Measurements from ENCODE around the gene IFITM1.
"Not testable (repeated sequence)": the region's sequence is repeated elsewhere in the genome, so short reads cannot be mapped to it uniquely, and the experiment has no call there.

The IFITM1 gene

DNA sequence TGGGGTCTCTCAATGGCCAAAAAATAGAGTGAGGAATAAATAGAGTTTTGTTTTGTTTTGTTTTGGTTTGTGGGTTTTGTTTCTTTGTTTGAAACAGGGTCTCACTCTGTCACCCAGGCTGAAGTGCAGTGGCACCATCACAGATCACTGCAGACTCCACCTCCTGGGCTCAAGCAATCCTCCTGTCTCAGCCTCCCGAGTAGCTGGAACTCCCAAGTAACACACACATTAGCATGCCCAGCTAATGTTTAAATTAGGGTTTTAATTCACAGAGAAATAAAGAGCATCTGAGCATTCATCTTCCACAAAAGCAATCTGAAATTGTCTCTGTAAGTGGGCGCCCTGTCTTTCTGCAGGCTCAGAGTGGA is 16.0 kb downstream of the IFITM1 start:
- Histone ChIP-seq H3K9me3 (no peaks in the 10 kb centered on the region), H3K4me1 (peaks cover 8 to 28% (median 21%) of the 10 kb centered on the region in 4 donors), H3K36me3 (no peaks in the 10 kb centered on the region), H3K4me3 (no peak overlapping the region), H3K27ac (no peak overlapping the region), H3K27me3 (no peaks in the 10 kb centered on the region)
- intact Hi-C loops (cut with DNase I; ENCODE audit: low total_unique reads): no loop called here
- TF ChIP-seq, protein P1, sequence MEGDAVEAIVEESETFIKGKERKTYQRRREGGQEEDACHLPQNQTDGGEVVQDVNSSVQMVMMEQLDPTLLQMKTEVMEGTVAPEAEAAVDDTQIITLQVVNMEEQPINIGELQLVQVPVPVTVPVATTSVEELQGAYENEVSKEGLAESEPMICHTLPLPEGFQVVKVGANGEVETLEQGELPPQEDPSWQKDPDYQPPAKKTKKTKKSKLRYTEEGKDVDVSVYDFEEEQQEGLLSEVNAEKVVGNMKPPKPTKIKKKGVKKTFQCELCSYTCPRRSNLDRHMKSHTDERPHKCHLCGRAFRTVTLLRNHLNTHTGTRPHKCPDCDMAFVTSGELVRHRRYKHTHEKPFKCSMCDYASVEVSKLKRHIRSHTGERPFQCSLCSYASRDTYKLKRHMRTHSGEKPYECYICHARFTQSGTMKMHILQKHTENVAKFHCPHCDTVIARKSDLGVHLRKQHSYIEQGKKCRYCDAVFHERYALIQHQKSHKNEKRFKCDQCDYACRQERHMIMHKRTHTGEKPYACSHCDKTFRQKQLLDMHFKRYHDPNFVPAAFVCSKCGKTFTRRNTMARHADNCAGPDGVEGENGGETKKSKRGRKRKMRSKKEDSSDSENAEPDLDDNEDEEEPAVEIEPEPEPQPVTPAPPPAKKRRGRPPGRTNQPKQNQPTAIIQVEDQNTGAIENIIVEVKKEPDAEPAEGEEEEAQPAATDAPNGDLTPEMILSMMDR (IDR thresholded peaks at IDR 0.05): no peak
- peak in 1 of 2 donors; percentile 2 for DNase-seq

DNA sequence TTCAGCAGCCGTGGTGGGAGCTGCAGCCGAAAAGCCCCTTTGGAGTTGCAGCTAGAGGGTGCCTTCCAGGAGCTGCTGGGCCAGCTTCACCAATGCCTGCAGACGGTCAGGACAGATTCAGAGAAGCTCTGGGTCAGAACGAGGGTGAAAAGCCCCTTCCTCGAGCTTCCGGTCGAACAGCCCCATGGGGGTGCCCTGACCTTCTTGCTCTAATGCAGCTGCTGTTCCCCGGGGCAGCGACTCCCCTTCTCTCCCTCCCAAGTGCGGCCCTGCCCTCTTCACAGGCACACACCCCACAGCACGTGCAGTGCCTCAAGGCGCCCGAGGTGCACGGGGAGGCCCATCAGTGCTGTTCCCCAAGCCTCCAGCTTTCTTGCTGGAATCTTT is 16.5 kb downstream of the IFITM1 start:
- peak in 1 of 2 donors; percentile 56 for DNase-seq
- H3K27ac ChIP-seq: no peak overlapping the region
- no peaks in the 10 kb centered on the region for H3K27me3 ChIP-seq
- peaks cover 8 to 27% (median 21%) of the 10 kb centered on the region in 4 donors for H3K4me1 ChIP-seq
- no peaks in the 10 kb centered on the region for H3K9me3 ChIP-seq
- TF ChIP-seq, protein P1 (IDR thresholded peaks at IDR 0.05): no peak
- intact Hi-C loops (cut with DNase I; ENCODE audit: low total_unique reads): no loop called here
- no peaks in the 10 kb centered on the region for H3K36me3 ChIP-seq
- no peak overlapping the region for H3K4me3 ChIP-seq

DNA sequence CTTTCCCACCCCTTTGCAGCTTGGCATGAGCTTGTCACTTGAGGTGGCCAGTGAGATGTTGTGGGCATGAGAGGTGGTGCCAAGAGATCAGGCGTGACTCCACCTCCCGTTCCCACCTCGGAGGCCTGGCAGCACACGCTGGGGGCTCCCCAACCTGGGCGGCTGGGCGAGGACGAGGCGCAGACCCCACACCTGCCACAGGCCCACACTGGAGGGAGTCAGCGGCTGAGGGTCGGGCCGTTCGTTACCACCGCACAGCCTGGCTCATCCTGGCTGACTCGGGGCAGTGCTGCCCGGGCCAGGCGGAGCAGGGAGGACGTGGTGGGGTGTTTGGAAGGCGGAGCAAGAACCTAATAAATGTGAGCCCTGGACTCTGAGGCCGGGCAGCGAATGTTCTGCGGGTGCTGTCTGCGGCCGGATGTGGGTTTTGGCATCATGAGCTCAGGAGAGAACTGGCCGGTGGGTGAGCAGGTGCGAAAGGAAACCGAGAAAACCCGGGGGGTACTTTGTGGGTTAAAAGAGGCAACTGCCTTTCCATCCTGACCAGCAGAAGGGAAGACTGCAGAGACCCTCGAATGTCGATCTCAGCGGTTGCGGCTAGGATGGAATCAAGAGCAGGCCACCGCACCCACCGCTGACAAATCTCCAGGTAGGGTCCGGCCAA is 17.0 kb downstream of the IFITM1 start:
- no peaks in the 10 kb centered on the region for H3K36me3 ChIP-seq
- no peaks in the 10 kb centered on the region for H3K9me3 ChIP-seq
- TF ChIP-seq, protein P1 (IDR thresholded peaks at IDR 0.05): no peak
- no peaks in the 10 kb centered on the region for H3K27me3 ChIP-seq
- peaks cover 8 to 22% (median 17%) of the 10 kb centered on the region in 4 donors for H3K4me1 ChIP-seq
- no peak overlapping the region for H3K27ac ChIP-seq
- H3K4me3 ChIP-seq: no peak overlapping the region
- DNase-seq: peak in 1 of 2 donors; percentile 64
- intact Hi-C loops (cut with DNase I; ENCODE audit: low total_unique reads): no loop called here

DNA sequence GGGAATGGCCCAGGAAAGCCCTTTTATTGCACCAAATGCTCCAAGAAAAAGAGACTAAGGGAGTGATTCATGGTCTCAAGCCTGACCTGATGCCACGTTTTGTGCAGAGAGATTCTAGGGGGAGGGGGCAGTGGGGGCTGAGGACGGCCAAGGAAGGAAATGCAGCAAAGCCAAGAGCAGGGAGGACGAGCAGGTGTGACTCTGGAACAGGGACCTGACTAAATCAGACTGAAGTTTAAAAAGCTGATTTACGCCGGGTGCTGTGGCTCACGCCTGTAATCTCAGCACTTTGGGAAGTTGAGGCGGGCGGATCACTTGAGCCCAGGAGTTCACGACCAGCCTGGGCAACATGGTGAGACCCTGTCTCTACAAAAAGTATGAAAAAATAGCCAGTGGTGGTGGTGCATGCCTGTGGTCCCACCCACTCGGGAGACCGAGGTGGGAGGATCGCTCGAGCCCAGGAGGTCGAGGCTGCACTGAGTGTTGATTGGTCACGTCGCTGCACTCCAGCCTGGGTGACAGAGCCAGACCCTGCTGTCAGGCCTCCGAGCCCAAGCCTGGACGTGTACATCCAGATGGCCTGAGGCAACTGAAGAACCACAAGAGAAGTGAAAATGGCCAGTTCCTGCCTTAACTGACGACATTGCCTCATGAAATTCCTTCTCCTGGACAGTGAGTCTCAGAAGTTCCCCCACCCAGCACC is 17.7 kb downstream of the IFITM1 start:
- H3K27ac ChIP-seq: no peak overlapping the region
- H3K4me1 ChIP-seq: peaks cover 8 to 15% (median 12%) of the 10 kb centered on the region in 4 donors
- H3K9me3 ChIP-seq: no peaks in the 10 kb centered on the region
- DNase-seq: peak in 1 of 2 donors; percentile 49
- intact Hi-C loops (cut with DNase I; ENCODE audit: low total_unique reads): no loop called here
- H3K36me3 ChIP-seq: no peaks in the 10 kb centered on the region
- H3K4me3 ChIP-seq: no peak overlapping the region
- no peaks in the 10 kb centered on the region for H3K27me3 ChIP-seq
- TF ChIP-seq, protein P1 (IDR thresholded peaks at IDR 0.05): no peak

DNA sequence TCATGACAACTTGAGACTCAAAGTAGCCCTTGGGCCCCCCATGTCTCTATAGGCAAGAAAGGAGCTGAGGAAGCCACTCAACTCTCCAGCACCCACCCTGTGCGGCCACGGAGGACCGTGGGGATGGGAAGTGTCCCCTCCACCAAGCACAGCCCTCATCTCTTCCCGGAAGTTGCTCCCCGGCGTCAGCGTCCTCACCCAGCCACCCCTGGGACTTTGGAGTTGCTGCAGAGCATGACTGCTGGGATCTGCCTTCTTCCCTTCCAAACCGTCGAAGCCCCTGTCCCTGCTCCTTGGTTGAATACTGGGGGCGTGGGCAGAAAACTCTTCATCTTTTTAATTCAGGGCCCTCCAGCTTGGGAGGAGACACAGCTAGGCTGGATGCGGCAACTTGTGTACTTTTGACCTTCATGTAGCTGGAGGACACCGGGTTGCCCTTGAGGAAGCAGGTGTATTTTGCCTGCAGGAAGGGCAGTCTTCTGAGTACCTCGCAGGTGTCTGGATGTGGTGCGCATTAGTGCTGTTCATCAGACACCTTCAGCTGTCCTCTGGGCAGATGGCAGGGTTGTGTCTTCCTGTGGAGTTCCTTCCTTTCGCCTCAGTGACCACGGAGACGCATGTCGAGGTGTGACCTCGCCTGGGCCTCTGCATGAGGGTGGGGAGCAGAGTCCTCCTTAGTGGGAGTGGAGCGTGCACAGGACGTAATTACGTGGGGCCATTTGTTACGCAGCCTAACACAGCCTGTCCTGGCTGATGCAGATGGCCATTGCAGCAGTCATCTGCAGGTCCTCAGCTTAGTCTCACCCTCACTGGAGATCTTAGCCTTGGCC is 19.0 kb downstream of the IFITM1 start:
- no peak overlapping the region for H3K27ac ChIP-seq
- H3K4me1 ChIP-seq: peaks cover 0 to 8% (median 2%) of the 10 kb centered on the region in 4 donors
- DNase-seq: peak in 1 of 2 donors; percentile 56
- intact Hi-C loops (cut with DNase I; ENCODE audit: low total_unique reads): no loop called here
- no peaks in the 10 kb centered on the region for H3K27me3 ChIP-seq
- H3K9me3 ChIP-seq: no peaks in the 10 kb centered on the region
- H3K36me3 ChIP-seq: no peaks in the 10 kb centered on the region
- TF ChIP-seq, protein P1 (IDR thresholded peaks at IDR 0.05): no peak
- H3K4me3 ChIP-seq: no peak overlapping the region

DNA sequence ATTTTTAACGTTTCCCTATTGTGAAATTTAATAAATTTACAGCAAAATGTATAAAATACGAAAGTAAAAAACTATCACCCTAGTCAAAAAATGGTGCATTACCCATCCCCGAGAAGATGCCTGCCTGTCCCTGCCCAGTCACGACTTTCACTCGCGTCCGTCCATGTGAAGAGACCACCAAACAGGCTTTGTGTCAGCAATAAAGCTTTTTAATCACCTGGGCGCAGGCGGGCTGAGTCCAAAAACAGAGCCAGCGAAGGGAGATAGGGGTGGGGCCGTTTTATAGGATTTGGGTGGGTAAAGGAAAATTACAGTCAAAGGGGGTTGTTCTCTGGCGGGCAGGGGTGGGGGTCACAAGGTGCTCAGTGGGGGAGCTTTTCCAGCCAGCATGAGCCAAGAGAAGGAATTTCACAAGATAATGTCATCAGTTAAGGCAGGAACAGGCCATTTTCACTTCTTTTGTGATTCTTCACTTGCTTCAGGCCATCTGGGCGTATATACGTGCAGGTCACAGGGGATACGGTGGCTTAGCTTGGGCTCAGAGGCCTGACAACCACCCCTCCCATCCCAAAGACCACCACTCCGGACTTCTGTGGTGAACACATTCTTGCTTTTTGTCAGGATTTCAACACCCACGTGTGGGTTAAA is 19.9 kb downstream of the IFITM1 start:
- intact Hi-C loops (cut with DNase I; ENCODE audit: low total_unique reads); H3K36me3 ChIP-seq; H3K27me3 ChIP-seq; H3K9me3 ChIP-seq; H3K27ac ChIP-seq; H3K4me3 ChIP-seq; H3K4me1 ChIP-seq: not testable (repeated sequence)
- DNase-seq: peak in 1 of 2 donors; percentile 37
